ENCODE data around the gene HRG. TPM values are rescaled to one million over a fixed set of nuclear protein-coding genes. Genes with fewer than 3 reads are reported as not detected.

The HRG gene
- total RNA-seq, 1 experiment from 2014 or later: 1.3 TPM

GRCh38 chr3:186639778-186640472 is 25.9 kb upstream of the HRG start, which contains the start of gene FETUB:
Gene FETUB (plus strand): TSS chr3:186640399. CDS start chr3:186640461, 62 bp downstream.
- Histone ChIP-seq H3K27ac (no peak within 1 kb of the TSS), H2AFZ (0 out of 2 replicates have a peak within 1 kb of the TSS, but pooled peaks have one; percentile 8), H3K4me2 (peak within 1 kb of the TSS; percentile 26), H3F3A (ENCODE audit: insufficient read depth, low read depth) (peaks cover 12% of the 10 kb centered on the region; the same call in 1 of the 2 replicates), H3K36me3 (ENCODE audit: low read depth) (no peaks in the 10 kb centered on the region), H3K4me1 (replicated peaks; ENCODE audit: insufficient read depth) (peaks cover 21% of the 10 kb centered on the region), H3K9me3 (ENCODE audit: insufficient read depth, low read depth) (no peaks in the 10 kb centered on the region), H3K4me3 (no peak within 1 kb of the TSS), H4K20me1 (ENCODE audit: insufficient read depth) (no peaks in the 10 kb centered on the region), H3K27me3 (ENCODE audit: insufficient read depth, low read depth) (no peaks in the 10 kb centered on the region), H3K79me2 (ENCODE audit: low read depth) (no peaks in the 10 kb centered on the region), H3K9me2 (ENCODE audit: insufficient read depth) (no peaks in the 10 kb centered on the region)
- intact Hi-C loops (cut with micrococcal nuclease; ENCODE audit: unreplicated experiment): no loop called here
- TF ChIP-seq EZH2 (IDR thresholded peaks at IDR 0.05; ENCODE audit: low read depth): no peak
- no peak for TF ChIP-seq CTCF (conservative IDR thresholded peaks at IDR 0.05)
- BruUV-seq (replicated peaks): no TSS peak
- ChIA-PET POLR2A (ENCODE audit: unreplicated experiment) (no interaction called here), CTCF (no interaction called here)
- no peak for DNase-seq

- intact Hi-C loops (cut with micrococcal nuclease; ENCODE audit: unreplicated experiment): no loop called here
- H3K9me3 ChIP-seq (ENCODE audit: insufficient read depth, low read depth): no peaks in the 10 kb centered on the region
- TF ChIP-seq CTCF (conservative IDR thresholded peaks at IDR 0.05) (no peak), EZH2 (IDR thresholded peaks at IDR 0.05; ENCODE audit: low read depth) (no peak)
- 0 out of 2 replicates have a peak overlapping the region, but pooled peaks have one; percentile 8 for H2AFZ ChIP-seq
- no peak overlapping the region for H3K4me3 ChIP-seq
- no TSS peak for BruUV-seq (replicated peaks)
- ChIA-PET POLR2A (ENCODE audit: unreplicated experiment) (no interaction called here), CTCF (no interaction called here)
- no peaks in the 10 kb centered on the region for H3K36me3 ChIP-seq (ENCODE audit: low read depth)
- peaks cover 26% of the 10 kb centered on the region for H3K4me1 ChIP-seq (replicated peaks; ENCODE audit: insufficient read depth)
- no peaks in the 10 kb centered on the region for H3K27me3 ChIP-seq (ENCODE audit: insufficient read depth, low read depth)
- no peaks in the 10 kb centered on the region for H3K9me2 ChIP-seq (ENCODE audit: insufficient read depth)
- H3K27ac ChIP-seq: no peak overlapping the region
- H3F3A ChIP-seq (ENCODE audit: insufficient read depth, low read depth): peaks cover 12% of the 10 kb centered on the region; the same call in 1 of the 2 replicates
- DNase-seq: peak; percentile 67 to 70
- no peaks in the 10 kb centered on the region for H3K79me2 ChIP-seq (ENCODE audit: low read depth)
- peak overlapping the region; percentile 26 for H3K4me2 ChIP-seq
- no peaks in the 10 kb centered on the region for H4K20me1 ChIP-seq (ENCODE audit: insufficient read depth)
Observed at GRCh38 chr3:186640473-186640818, 25.4 kb upstream of the HRG start.

- POLR2A ChIA-PET (ENCODE audit: unreplicated experiment): no interaction called here
- no peak overlapping the region for H3K4me3 ChIP-seq
Observed at GRCh38 chr3:186640929-186641328, 24.9 kb upstream of the HRG start.

More at GRCh38 chr3:186640929-186641328, 24.9 kb upstream of the HRG start:
- Histone ChIP-seq H3K9me3 (ENCODE audit: insufficient read depth, low read depth) (no peaks in the 10 kb centered on the region), H3K4me2 (peak overlapping the region; percentile 26; the same call in 1 of the 2 replicates), H3K79me2 (ENCODE audit: low read depth) (no peaks in the 10 kb centered on the region), H3K4me1 (replicated peaks; ENCODE audit: insufficient read depth) (peaks cover 26% of the 10 kb centered on the region), H3K27ac (no peak overlapping the region), H2AFZ (no peak overlapping the region), H3K36me3 (ENCODE audit: low read depth) (no peaks in the 10 kb centered on the region), H3K9me2 (ENCODE audit: insufficient read depth) (no peaks in the 10 kb centered on the region), H3K27me3 (ENCODE audit: insufficient read depth, low read depth) (no peaks in the 10 kb centered on the region), H4K20me1 (ENCODE audit: insufficient read depth) (no peaks in the 10 kb centered on the region), H3F3A (ENCODE audit: insufficient read depth, low read depth) (peaks cover 12% of the 10 kb centered on the region; the same call in 1 of the 2 replicates)
- no TSS peak for BruUV-seq (replicated peaks)
- CTCF ChIA-PET: no interaction called here
- no peak for DNase-seq
- intact Hi-C loops (cut with micrococcal nuclease; ENCODE audit: unreplicated experiment): no loop called here
- no peak for TF ChIP-seq EZH2 (IDR thresholded peaks at IDR 0.05; ENCODE audit: low read depth)
- TF ChIP-seq CTCF (conservative IDR thresholded peaks at IDR 0.05): no peak

Measured in PC-9 (cell line).